ENCODE measurements around the gene S100A7A.

DNA sequence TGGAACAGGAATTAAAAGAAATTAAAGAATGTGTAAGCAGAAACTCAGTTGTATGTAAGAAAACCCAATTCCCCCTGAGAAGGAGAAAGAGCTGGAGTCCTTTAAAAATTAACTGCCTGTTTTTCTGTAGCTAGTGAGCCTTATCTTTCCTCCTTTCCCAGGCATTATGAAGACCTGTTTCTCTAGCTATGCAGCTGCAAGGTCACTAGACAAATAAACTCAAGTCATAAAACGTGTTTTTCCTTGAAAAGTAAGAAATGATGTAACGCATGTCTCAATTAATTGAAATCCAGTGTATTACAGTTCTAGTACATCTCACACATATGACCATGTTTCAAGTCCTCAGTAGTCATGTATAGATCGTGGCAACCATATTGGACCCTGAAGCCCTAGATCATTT, 46.2 kb upstream of the S100A7A start:
- TF ChIP-seq TOX (CRISPR knock-in tag; IDR thresholded peaks at IDR 0.05; ENCODE audit: borderline replicate concordance) (no peak), SNAI2 (CRISPR knock-in tag; IDR thresholded peaks at IDR 0.05) (no peak)
- TF ChIP-seq, protein P1, sequence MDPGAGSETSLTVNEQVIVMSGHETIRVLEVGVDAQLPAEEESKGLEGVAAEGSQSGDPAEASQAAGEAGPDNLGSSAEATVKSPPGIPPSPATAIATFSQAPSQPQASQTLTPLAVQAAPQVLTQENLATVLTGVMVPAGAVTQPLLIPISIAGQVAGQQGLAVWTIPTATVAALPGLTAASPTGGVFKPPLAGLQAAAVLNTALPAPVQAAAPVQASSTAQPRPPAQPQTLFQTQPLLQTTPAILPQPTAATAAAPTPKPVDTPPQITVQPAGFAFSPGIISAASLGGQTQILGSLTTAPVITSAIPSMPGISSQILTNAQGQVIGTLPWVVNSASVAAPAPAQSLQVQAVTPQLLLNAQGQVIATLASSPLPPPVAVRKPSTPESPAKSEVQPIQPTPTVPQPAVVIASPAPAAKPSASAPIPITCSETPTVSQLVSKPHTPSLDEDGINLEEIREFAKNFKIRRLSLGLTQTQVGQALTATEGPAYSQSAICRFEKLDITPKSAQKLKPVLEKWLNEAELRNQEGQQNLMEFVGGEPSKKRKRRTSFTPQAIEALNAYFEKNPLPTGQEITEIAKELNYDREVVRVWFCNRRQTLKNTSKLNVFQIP (CRISPR knock-in tag; IDR thresholded peaks at IDR 0.05; ENCODE audit: borderline replicate concordance, low read depth) = no peak
- TF ChIP-seq, protein P2, sequence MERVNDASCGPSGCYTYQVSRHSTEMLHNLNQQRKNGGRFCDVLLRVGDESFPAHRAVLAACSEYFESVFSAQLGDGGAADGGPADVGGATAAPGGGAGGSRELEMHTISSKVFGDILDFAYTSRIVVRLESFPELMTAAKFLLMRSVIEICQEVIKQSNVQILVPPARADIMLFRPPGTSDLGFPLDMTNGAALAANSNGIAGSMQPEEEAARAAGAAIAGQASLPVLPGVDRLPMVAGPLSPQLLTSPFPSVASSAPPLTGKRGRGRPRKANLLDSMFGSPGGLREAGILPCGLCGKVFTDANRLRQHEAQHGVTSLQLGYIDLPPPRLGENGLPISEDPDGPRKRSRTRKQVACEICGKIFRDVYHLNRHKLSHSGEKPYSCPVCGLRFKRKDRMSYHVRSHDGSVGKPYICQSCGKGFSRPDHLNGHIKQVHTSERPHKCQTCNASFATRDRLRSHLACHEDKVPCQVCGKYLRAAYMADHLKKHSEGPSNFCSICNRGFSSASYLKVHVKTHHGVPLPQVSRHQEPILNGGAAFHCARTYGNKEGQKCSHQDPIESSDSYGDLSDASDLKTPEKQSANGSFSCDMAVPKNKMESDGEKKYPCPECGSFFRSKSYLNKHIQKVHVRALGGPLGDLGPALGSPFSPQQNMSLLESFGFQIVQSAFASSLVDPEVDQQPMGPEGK (CRISPR knock-in tag; IDR thresholded peaks at IDR 0.05; ENCODE audit: borderline replicate concordance) = no peak
- TF ChIP-seq, protein P3, sequence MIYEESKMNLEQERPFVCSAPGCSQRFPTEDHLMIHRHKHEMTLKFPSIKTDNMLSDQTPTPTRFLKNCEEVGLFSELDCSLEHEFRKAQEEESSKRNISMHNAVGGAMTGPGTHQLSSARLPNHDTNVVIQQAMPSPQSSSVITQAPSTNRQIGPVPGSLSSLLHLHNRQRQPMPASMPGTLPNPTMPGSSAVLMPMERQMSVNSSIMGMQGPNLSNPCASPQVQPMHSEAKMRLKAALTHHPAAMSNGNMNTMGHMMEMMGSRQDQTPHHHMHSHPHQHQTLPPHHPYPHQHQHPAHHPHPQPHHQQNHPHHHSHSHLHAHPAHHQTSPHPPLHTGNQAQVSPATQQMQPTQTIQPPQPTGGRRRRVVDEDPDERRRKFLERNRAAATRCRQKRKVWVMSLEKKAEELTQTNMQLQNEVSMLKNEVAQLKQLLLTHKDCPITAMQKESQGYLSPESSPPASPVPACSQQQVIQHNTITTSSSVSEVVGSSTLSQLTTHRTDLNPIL (CRISPR knock-in tag; IDR thresholded peaks at IDR 0.05; ENCODE audit: low read depth) = no peak

Measured in SK-N-SH treated with all-trans-retinoic acid at 6 μM for 48 hours (cell line).